Stimulated activated CD4-positive, alpha-beta T cell treated with anti-CD3 and anti-CD28 coated beads, Interleukin-2, amount 100 ng/mL, for 4 hours (primary cell): ENCODE results near the gene CIB2.
A peak's percentile ranks its signal among the peaks of the same experiment; 100 is the strongest.

Experiments used
- DNase-seq: peaks from one replicate; pipeline ENCODE4 v3.0.0-alpha.2; 2020; ENCODE audit warnings: low read depth

CIB2 gene

GRCh38 chr15:78107471-78107870 lies 23.8 kb downstream of the CIB2 start:
- no peak for DNase-seq

DNA sequence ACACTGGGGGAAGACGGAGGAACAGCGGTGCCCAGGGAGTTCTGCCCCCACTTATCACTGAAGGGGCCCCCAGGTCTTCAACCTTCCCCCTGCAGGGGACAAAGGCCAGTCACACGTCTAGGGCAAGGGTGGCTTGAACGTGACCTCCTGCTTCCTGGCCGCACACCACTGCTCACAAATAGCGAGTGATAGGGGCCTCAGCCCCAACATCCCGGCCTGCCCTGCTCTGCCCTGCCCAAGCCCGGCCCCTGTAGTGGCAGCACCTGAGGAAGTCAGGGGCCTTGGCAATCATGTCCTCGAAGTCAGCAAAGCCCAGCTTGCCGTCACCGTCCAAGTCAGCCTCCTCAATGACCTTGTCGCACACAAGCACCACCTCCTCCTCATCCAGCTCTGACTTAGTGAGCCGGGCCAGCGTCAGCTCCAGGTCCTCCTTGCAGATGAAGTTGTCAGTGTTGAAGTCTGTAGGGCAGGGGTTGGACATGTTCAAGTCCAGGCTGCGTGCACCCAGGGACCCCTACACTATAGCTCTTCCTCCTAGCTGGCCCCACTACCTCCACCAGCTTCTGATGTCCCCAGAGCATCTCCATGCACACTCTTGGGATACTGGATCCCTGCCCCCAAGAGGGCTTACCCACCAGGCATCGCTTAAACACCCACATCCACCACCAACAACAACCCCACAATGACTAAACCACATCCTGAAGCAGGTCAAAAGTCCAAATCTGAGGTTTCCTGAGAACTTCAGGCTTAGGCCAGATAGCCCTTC lies 25.6 kb downstream of the CIB2 start:
- DNase-seq: no peak

DNA sequence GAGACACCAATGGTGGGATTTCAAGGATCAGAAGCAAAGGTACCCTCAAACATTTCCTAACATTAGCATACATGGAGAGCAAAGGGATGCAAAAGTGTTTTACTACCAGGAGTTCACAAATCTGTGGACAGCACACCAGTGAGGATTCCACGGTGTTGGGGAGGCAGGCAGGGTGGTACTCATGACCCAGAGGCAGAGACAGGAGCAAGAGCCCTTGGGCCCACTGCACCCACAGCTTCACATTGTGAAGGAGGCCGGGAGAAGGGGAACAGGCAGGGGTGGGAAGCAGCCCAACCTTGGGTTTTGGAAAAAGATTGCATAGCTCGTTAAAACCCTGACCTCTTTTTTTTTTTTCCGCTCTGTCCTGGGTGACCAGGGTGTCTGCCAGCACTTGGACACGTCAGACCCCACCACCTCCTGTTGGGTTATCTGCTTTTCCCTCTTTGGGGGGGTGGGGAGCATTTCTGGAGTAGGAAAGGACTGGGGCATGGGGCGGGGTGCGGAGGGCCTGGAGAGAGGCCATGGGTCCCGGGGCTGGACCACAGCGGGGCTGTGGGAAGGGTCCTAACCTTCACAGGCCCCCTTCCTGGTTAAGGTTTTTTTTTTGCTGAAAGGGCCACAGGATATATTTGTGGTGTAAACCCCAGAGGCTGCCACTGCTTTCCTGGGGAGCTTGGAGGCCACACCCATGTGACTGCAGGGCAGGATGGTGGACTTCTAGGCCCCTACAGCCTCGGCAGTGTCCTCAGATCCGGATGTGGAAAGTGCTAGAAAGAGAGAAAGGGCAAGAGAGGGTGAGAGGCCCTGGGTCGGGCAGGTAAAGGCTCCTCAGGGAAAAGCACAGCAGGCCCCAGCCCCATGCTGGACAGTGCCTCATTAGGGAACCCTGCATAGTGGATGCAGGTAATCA lies 26.4 kb downstream of the CIB2 start:
- DNase-seq: no peak

GRCh38 chr15:78104119-78104479 lies 27.1 kb downstream of the CIB2 start:
- DNase-seq: no peak

DNA sequence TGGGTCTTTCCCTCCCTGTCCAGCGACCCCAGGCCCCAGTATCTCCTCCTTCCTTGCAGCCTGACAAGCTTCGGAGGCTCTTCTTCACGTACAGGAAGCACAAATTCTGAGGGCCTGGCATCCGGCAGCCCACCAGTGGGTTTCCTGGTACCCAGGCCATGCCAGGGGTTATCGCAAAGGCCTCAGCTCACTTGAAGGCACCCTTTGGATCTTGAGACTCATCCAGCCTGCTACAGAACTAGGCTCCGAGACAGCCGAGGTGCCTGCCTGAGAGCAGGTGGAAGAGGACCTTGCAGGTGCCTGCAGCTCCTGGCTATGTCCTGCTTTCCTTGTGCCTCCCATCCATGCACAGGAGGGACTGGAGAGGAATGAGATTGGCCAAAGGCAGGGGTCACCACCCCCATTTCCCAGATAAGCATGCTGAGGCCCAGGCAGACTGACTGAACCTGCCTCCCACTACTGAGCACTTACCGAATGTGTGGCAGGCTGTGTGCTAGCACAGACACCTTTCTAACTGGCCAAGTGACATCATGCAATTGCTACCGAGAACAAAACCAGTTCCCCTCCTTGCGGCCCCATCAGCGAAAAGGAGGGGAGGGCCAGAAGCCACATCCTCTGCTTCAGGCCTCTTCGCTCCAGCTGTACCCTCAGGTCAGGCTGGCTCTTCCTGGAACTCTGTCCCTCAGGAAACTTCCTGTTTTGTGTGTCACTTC lies 27.7 kb downstream of the CIB2 start:
- peak; percentile 9 for DNase-seq

DNA sequence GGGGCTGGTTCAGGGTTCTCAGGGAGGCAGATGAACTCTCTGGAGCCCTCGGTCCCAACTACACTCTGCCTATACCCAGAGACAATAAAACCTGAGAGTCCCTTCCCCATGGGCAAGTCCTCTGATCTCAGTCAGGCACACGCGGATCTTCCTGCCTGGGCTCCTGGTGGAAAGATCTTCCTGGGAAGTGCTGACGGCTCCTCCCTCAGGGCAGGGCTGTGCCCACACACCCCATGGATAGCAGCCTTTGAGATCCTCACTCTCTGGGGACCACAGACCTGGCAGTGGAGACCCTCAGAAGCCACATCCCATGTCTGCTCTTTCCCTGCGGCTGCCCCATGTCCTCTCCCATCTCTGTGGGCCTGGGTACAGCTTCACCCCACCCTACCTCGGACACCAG lies 28.5 kb downstream of the CIB2 start:
- DNase-seq: no peak

DNA sequence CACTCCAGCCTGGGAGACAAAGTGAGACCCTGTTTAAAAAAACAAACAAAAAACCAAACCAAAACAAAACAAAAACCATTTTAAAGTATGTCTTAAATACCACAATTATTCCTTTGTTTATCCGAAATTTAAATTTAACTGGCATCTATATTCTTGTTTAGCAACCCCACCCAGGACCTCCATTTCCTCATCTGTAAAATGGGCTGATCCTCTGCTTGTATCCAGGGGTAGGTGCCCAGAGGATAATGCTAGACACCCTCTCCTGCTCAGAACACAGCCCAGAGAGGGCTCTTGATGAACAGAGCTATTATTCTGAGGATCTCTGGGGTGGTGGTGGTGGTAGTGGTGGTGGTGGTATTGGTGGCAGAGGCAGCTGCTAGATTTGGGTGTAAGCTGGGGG lies 29.0 kb downstream of the CIB2 start:
- DNase-seq: no peak

GRCh38 chr15:78101423-78102105 lies 29.7 kb downstream of the CIB2 start:
- DNase-seq: no peak

DNA sequence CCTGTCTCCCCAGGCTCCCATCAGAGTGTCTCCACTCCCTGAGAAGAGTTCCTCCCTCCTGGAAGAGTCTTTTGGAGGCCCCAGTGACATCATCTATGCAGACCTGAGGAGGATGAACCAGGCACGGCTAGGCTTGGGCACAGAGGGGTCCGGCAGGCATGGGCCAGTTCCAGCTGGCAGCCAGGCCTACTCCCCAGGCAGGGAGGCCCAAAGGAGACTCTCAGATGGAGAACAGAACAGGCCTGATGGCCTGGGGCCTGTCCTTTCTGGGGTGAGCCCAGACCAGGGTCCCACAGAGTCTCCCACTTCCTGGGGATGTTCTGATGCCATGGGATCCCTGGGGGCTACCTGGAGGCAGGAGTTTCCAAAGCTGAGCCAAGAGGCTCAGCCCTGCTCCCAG lies 30.4 kb downstream of the CIB2 start:
- no peak for DNase-seq

DNA sequence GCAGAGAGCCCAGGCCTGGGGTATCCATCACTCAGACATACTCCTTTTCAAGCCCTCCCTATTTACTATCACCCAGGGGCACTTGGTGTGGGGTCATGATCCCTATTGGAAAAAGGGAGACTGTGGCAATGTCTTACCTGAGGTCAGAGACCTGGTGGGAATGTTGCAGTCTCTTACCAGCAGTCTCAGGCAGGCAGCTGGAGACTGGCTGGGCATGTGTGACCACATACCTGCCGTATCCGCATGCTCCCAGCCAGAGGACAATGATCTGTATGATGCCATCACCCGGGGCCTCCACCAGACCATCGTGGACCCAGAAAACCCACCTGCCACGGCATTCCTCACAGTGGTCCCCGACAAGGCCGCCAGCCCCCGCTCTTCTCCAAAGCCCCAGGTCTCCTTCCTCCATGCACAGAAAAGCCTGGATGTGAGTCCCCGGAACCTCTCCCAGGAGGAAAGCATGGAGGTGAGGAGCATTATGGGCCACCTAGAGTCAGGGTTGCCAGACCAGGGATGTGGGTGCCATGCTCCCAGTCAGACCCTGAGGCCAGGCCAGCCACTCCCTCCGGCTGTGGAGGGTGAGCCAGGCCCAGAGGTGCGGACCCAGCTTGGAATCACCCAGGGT lies 33.0 kb downstream of the CIB2 start:
- DNase-seq: no peak

GRCh38 chr15:78097667-78098066 lies 33.6 kb downstream of the CIB2 start:
- no peak for DNase-seq

DNA sequence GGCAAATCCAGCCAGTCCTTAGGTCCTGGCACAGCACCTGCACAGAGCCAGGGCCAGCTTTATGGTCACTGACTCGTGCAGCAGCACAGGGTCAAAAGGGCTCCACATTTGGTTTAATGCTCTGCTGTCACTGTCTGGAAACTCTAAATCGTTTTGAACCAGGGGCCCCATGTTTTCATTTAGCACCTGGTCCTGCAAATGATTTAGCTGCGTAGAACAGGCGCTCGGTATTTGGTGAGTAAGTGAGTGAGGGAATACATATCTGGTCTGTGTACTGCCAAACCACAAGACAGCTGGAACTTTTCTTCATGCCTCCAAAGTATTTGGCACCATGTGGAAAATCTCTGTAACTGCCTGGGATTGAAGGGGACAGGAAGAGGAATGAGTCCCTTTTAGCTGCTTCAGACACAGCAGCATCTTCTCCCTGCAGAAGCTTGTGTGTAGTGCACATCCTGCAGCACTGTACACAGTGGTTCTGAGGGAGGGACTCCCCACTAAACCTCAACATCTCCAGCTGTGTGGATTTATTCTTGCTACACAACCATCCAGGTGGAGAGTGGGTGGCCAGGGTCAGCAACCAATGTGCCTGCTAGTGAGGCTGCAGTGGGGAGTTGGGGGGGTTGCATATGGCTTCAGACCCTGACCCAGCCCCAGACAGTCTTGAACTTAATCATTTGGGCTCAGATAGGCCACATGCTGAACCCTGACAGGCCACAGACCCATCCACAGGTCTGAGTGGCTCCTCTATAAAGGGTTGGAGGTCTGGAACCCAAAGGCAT lies 37.8 kb downstream of the CIB2 start:
- DNase-seq: no peak

DNA sequence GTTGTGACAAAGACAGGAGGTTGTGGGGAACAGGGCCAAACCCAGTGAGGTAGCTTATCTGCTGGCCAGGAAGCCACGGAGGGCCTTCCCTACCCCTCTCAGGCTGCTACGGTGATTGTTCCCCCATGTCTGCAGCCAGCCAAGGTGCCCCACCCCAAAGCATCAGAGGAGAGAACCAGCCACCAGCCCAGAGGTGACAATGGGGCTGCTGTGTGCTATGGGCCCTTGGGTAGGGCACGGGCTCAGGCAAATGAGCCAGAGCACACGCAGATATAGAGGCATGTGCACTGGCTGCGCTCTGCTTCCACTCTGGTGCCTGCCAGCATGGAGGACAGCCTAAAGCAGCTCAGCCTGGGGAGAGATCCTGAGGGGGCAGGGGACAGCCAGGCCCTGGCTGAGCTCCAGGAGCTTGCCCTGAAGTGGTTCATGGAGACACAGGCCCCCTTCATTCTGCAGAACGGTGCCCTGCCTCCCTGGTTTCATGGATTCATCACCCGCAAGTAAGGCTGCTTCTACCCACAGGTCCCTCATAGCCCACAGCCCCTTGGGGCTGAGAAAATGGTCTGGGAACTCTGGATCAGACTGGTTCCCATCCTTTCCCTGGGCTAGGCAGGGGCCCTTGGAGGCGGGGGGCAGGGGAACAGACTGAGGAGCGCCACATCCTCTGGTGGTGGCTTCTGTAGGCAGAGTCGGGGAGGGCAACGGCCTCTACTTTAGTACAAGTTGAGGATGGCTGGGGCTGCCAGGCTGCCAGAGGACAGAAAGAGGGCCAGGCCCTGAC lies 38.8 kb downstream of the CIB2 start, which contains the start of gene SH2D7:
Gene SH2D7 (plus strand): TSS at position 301 of the 781 bp plus-strand sequence. CDS start 24 bp downstream, at position 325.
- DNase-seq: no peak

GRCh38 chr15:78090422-78091063 lies 40.7 kb downstream of the CIB2 start:
- DNase-seq: no peak

DNA sequence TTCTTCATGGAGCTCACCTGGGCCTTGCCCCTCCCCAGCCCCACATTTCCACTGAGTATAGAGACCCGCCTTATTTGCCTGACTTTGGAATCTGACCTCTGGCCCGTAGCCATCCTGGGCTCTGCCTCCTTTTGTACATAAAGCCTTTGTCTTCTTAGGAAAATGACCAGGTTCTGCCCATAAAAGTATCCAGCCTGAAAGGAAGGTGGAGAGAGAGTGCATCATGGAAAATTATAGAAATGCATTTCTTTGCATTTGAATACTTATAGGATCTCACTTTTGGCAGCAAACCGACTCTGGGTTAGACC lies 42.5 kb downstream of the CIB2 start:
- no peak for DNase-seq

DNA sequence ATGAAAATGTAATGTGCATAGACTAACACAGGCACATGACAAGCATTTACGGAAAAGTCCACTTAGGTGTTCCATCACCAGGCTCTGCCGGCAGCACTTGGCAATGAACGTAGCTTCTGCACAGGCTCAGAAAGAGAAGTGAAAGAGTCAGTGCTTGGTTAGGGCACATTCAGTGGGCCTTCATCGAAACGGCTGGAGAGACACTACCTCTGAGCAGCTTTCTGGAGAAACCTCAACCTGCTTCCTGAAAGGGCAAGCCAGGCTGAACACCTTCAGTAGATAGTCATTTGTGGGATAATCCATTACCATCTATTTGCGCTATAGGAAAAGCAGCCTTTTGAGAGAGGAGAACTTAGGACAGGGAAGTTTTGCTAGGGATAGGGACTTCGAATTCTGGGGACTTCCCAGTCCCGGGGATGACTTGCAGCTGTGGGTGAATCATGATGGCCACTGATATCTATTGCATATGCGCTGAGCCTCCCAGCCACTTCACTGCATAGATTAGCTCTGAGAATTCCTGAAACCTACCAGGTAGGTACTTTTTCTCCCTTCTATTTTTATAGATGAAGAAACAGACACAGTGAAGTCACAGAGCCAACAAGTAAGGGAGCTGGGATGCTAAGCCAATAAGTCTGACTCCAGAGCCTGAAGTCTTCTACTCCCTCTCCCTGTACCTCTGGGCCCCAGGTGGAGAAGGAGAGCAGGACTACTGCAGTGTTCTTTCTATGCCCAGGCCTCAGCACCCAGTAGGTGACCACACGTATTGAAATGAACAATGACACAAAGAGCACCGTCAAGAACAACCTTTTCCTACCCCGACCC lies 43.1 kb downstream of the CIB2 start:
- DNase-seq: no peak

GRCh38 chr15:78085928-78086327 lies 45.3 kb downstream of the CIB2 start:
- no peak for DNase-seq

- no peak for DNase-seq
Measured at GRCh38 chr15:78084449-78084750, 46.8 kb downstream of the CIB2 start.
